Neural cell (in vitro differentiated cells): ENCODE results near the gene DHH.

Experiments
- CTCF ChIP-seq: fragments of 450-650 bp; IDR thresholded peaks from 2 replicates; pipeline ENCODE4 v1.5.1; 2014; ENCODE audit warnings: antibody characterized with exemption, mild to moderate bottlenecking, moderate library complexity; ENCODE audit not compliant: poor library complexity, severe bottlenecking
- EP300 ChIP-seq: fragments of 450-650 bp; conservative IDR thresholded peaks from 2 replicates; pipeline ENCODE4 v1.6.1; 2014; ENCODE audit warnings: antibody characterized with exemption, mild to moderate bottlenecking, moderate library complexity; ENCODE audit not compliant: poor library complexity, severe bottlenecking
- EZH2 ChIP-seq: fragments of 200-600, 300-800 bp; shearing (Covaris generic), sonication (generic); IDR thresholded peaks from 2 replicates; pipeline ENCODE4 v1.6.1; 2014; ENCODE audit warnings: antibody characterized with exemption, low read length, borderline replicate concordance, mild to moderate bottlenecking; ENCODE audit not compliant: insufficient read depth, poor library complexity, severe bottlenecking
- MXI1 ChIP-seq: fragments of 450-650 bp; conservative IDR thresholded peaks from 2 replicates; pipeline ENCODE4 v1.6.1; 2014; ENCODE audit warnings: antibody characterized with exemption, mild to moderate bottlenecking; ENCODE audit not compliant: poor library complexity, severe bottlenecking
- POLR2AphosphoS5 ChIP-seq: IDR thresholded peaks from 2 replicates; pipeline ENCODE4 v1.6.1; 2012
- RAD21 ChIP-seq: fragments of 450-650 bp; conservative IDR thresholded peaks from 2 replicates; pipeline ENCODE4 v1.6.1; 2014; ENCODE audit warnings: antibody characterized with exemption, mild to moderate bottlenecking, moderate library complexity
- REST ChIP-seq: IDR thresholded peaks from 2 replicates; pipeline ENCODE4 v1.6.1; 2012; ENCODE audit warnings: borderline replicate concordance

GRCh38 chr12:49070971-49071370, 23.6 kb downstream of the DHH start:
- TF ChIP-seq CTCF (no peak), POLR2AphosphoS5 (no peak), REST (no peak), EP300 (no peak), MXI1 (no peak), EZH2 (no peak), RAD21 (no peak)
